ENCODE measurements around the gene UST.

DNA sequence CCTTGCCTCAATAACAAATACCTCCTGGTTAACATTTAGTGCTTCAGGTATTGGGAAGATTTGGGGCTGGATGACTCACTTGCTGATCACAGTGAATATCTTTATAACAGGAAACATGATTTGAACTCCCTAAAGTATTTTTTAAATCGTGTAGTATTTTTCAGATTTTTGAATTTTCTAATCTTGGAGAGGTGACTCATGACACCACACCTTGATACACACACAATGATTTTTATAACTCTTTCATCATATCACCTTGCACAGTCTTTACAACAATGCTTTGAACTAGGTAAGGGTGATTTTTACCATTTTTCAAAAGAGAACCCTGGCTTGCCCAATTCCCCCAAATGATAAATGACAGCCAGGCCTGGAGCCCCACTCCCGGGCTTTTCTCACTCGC, 273.5 kb downstream of the UST start:
- TF ChIP-seq POLR2A (IDR thresholded peaks at IDR 0.05; ENCODE audit: low read depth, low read length) (no peak), POLR2AphosphoS5 (IDR thresholded peaks at IDR 0.05; ENCODE audit: low read depth, low read length) (no peak), SPI1 (IDR thresholded peaks at IDR 0.05; ENCODE audit: low read depth, low read length) (no peak)

Measured in GM12891 (cell line).